ENCODE measurements around the gene AP5M1. TPM values are rescaled to one million over a fixed set of nuclear protein-coding genes. Genes with fewer than 3 reads are reported as not detected.

Gene AP5M1
- 35.3 and 42.3 TPM in 2 replicates for total RNA-seq

DNA sequence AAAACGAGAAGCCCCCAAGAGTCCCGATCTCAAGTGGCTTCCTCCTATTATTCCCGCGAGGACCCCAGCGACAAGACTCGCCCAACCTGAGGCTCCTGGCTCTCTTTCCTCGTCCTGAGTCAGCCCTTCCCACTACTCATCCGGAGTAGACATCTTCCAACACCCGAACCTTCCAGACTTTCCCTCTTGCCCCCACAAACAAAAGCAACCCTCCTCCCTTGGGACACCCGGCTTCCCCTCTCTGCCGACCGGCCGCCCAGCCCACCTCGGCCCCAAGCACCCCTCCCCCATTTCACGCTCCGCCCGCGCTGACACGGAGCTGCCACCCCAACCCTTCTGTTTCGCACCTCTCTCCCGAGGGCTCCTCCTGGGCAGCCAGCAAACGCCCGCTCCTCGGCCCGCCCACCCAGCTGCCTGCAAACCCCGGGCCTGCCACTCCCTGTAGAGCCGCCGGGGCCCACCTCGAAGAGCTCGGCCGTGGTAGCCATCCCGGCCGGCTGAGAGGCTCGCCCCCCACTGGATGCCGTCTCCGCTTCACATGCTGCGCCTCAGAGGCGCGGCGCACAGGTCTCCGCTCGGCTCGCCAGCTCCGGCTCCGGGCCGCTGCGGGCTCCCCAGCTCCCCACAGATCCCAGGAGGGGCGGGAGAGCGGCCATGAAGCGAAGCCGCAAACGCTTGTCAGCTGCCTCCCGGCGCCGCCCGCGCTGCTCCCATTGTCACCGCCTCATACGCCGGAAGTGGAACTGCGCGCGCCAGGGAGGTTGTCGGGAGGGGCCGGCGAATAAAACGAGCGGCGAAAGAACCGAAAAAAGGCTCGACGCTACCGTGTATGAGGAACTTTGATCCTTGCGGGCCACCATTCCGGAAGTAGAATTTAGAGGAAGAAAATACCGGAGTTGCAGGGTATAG is at the start of gene AP5M1, which contains the start of gene EXOC5:
AP5M1 (plus strand) TSS at position 811 of the 909 bp plus-strand sequence. CDS start 344 bp downstream, outside the sequence.
EXOC5 (minus strand) TSS at position 745 of the 909 bp plus-strand sequence; CDS start at position 488, 257 bp downstream.

Other genes starting within 250 kb of the AP5M1 start
- 82.8 and 96.4 TPM in 2 replicates for gene EXOC5, start 66 bp upstream of the AP5M1 start, total RNA-seq
- 24.2 and 29.6 TPM in 2 replicates for gene NAA30, start 121.6 kb downstream of the AP5M1 start, total RNA-seq
- gene CCDC198, start 224.9 kb downstream of the AP5M1 start, total RNA-seq: not detected in 2 replicates